Erythroblast (primary cell): ENCODE data around the gene KIF26B.

Experiments used
- GATA1 ChIP-seq: IDR thresholded peaks from 2 replicates; pipeline ENCODE4 v1.6.1; 2011; ENCODE audit warnings: low read depth, mild to moderate bottlenecking, control low read depth, low read length, moderate library complexity
- POLR2A ChIP-seq: IDR thresholded peaks from 2 replicates; pipeline ENCODE4 v1.6.1; 2011; ENCODE audit warnings: mild to moderate bottlenecking, low read length

GRCh38 chr1:245469006-245469405 is 314.2 kb downstream of the KIF26B start:
- no peak for TF ChIP-seq POLR2A
- TF ChIP-seq GATA1: no peak
